HFFc6 (cell line): ENCODE measurements around the gene LZTS2. TPM values are rescaled to one million over a fixed set of nuclear protein-coding genes. Genes with fewer than 3 reads are reported as not detected.

Experiments
- DNase-seq: peaks from one replicate; pipeline ENCODE4 v3.0.0-alpha.2; 2018
- H3K27ac Mint-ChIP-seq: 2 replicates; pipeline ENCODE4 v1.8.0; 2020; ENCODE audit warnings: mild to moderate bottlenecking, mixed read lengths
- H3K27me3 Mint-ChIP-seq: 2 replicates; pipeline ENCODE4 v1.8.0; 2021; ENCODE audit warnings: mild to moderate bottlenecking, moderate library complexity, mixed read lengths; ENCODE audit not compliant: insufficient read depth
- H3K36me3 Mint-ChIP-seq: 2 replicates; pipeline ENCODE4 v1.8.0; 2021; ENCODE audit warnings: low read depth, mixed read lengths
- H3K4me1 Mint-ChIP-seq: 2 replicates; pipeline ENCODE4 v1.8.0; 2020; ENCODE audit warnings: low read depth, mixed read lengths
- H3K4me3 Mint-ChIP-seq: 2 replicates; pipeline ENCODE4 v1.8.0; 2020; ENCODE audit warnings: mild to moderate bottlenecking, moderate library complexity, mixed read lengths
- H3K9me3 Mint-ChIP-seq: 2 replicates; pipeline ENCODE4 v1.8.0; 2020; ENCODE audit warnings: mild to moderate bottlenecking, mixed read lengths
- CTCF ChIP-seq: fragments of 200-600 bp; sonication (generic); IDR thresholded peaks from 2 replicates; pipeline ENCODE4 v1.5.0; 2021; ENCODE audit warnings: antibody characterized with exemption, mild to moderate bottlenecking
- total RNA-seq, 6 experiments: library from RNA; stranded (reverse); fragmentation: NEBNext Ultra II Directional; extraction: Animal tissue kit (Norgen Biotek cat#: 25700); gene quantifications; 2 replicates in 1 of 6; 3 replicates in 5 of 6; pipeline ENCODE4 v1.2.3, GENCODE V29; 2021

Gene LZTS2
- total RNA-seq, 6 experiments from 2014 or later = 66.8 to 80.5 (median 74.6) TPM

- peaks cover 11% of the 10 kb centered on the region; the same call in 1 of the 2 replicates for H3K36me3 Mint-ChIP-seq
- peak; percentile 69 for DNase-seq
Observed at GRCh38 chr10:100997360-100998182, 2.0 kb upstream of the LZTS2 start.

GRCh38 chr10:100998183-100998990, 1.2 kb upstream of the LZTS2 start:
- no peaks in the 10 kb centered on the region; the same call in none of the 2 replicates for H3K27me3 Mint-ChIP-seq
- DNase-seq = peak; percentile 67
- peak overlapping the region; percentile 90 for H3K4me3 Mint-ChIP-seq
- no peak for TF ChIP-seq CTCF
- H3K27ac Mint-ChIP-seq = peak overlapping the region; percentile 95
- H3K9me3 Mint-ChIP-seq = no peaks in the 10 kb centered on the region
- peaks cover 11% of the 10 kb centered on the region; the same call in 1 of the 2 replicates for H3K36me3 Mint-ChIP-seq
- H3K4me1 Mint-ChIP-seq = peaks cover 34% of the 10 kb centered on the region

More at GRCh38 chr10:100997360-100998182, 2.0 kb upstream of the LZTS2 start:
- H3K9me3 Mint-ChIP-seq = no peaks in the 10 kb centered on the region
- peaks cover 34% of the 10 kb centered on the region for H3K4me1 Mint-ChIP-seq
- peak; percentile 97 for TF ChIP-seq CTCF
- H3K4me3 Mint-ChIP-seq = peak overlapping the region; percentile 90
- H3K27ac Mint-ChIP-seq = peak overlapping the region; percentile 95
- no peaks in the 10 kb centered on the region; the same call in none of the 2 replicates for H3K27me3 Mint-ChIP-seq

- no peaks in the 10 kb centered on the region for H3K9me3 Mint-ChIP-seq
- peak; percentile 99 for TF ChIP-seq CTCF
- H3K4me1 Mint-ChIP-seq = peaks cover 34% of the 10 kb centered on the region
- peak; percentile 53 for DNase-seq
- H3K27ac Mint-ChIP-seq = peak overlapping the region; percentile 95
- H3K4me3 Mint-ChIP-seq = peak overlapping the region; percentile 90
- H3K27me3 Mint-ChIP-seq = no peaks in the 10 kb centered on the region; the same call in none of the 2 replicates
- H3K36me3 Mint-ChIP-seq = peaks cover 6% of the 10 kb centered on the region; the same call in 1 of the 2 replicates
Observed at GRCh38 chr10:100998991-100999741, 442 bp upstream of the LZTS2 start.

GRCh38 chr10:101000127-101000914, 713 bp downstream of the LZTS2 start:
- Mint-ChIP-seq H3K36me3 (peaks cover 6% of the 10 kb centered on the region; the same call in 1 of the 2 replicates), H3K27ac (peak overlapping the region; percentile 95), H3K27me3 (no peaks in the 10 kb centered on the region; the same call in none of the 2 replicates), H3K4me3 (peak overlapping the region; percentile 89), H3K4me1 (peaks cover 27% of the 10 kb centered on the region), H3K9me3 (no peaks in the 10 kb centered on the region)
- DNase-seq = peak; percentile 28
- TF ChIP-seq CTCF = no peak
